GM12872 (cell line): ENCODE results near the gene CHL1.

Experiments used
- CTCF ChIP-seq: IDR thresholded peaks from 3 replicates; pipeline ENCODE4 v1.5.1; 2011; ENCODE audit warnings: low read depth, mild to moderate bottlenecking, low read length, moderate library complexity; ENCODE audit not compliant: insufficient read depth

Gene CHL1

GRCh38 chr3:335240-335639, 138.7 kb downstream of the CHL1 start:
- no peak for TF ChIP-seq CTCF

GRCh38 chr3:339351-339750, 142.8 kb downstream of the CHL1 start:
- TF ChIP-seq CTCF = no peak

GRCh38 chr3:341998-342397, 145.4 kb downstream of the CHL1 start:
- TF ChIP-seq CTCF = no peak

GRCh38 chr3:346186-346585, 149.6 kb downstream of the CHL1 start:
- TF ChIP-seq CTCF = no peak

- no peak for TF ChIP-seq CTCF
Observed at GRCh38 chr3:347581-347980, 151.0 kb downstream of the CHL1 start.

- TF ChIP-seq CTCF = no peak
Observed at GRCh38 chr3:350871-351371, 154.4 kb downstream of the CHL1 start.

GRCh38 chr3:352599-352998, 156.0 kb downstream of the CHL1 start:
- TF ChIP-seq CTCF = no peak

GRCh38 chr3:353191-353739, 156.7 kb downstream of the CHL1 start:
- no peak for TF ChIP-seq CTCF
